GM21825 (cell line): ENCODE measurements around the gene RABGGTA.
"Not testable (repeated sequence)": the region's sequence is repeated elsewhere in the genome, so short reads cannot be mapped to it uniquely, and the experiment has no call there.

Experiments used
- ATAC-seq: cut with Tn5 transposase; IDR thresholded peaks from one replicate; pipeline ENCODE4 v1.9.1; 2021; ENCODE audit warnings: mild to moderate bottlenecking, moderate library complexity; ENCODE audit not compliant: unreplicated experiment

The RABGGTA gene

DNA sequence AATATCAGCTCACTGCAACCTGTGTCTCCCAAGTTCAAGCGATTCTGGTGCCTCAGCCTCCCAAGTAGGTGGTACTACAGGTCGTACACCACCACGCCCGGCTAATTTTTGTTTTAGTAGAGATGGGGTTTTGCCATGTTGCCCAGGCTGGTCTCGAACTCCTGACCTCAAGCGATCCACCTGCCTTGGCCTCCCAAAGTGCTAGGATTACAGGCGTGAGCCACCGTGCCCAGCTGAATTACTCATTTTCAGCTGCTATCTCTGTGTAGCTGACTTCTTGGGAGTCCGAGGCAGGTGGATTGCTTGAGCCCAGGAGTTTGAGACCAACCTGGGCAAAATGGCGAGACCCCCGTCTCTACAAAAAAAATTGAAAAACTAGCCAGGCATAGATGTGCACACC is 26.0 kb downstream of the RABGGTA start:
- not testable (repeated sequence) for ATAC-seq

DNA sequence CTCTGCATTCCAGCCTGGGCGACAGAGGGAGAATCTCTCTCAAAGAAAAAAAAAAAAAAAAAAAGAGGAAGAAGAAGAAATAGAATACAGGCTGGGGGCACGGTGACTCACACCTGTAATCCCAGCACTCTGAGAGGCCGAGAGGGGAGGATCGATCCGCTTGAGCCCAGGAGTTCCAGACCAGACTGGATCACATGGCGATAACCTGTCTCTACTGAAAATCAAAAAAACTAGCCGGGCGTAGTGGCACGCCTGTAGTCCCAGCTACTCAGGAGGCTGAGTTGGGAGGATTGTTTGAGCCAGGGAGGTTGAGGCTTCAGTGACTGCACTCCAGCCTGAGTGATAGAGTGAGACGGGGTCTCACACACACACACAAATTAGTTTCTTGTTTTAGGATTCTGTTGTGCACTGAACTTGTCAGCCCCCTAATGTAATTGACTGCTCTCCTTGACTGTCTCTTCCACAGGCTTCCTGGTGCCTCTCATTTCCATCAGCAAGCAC is 28.0 kb downstream of the RABGGTA start:
- ATAC-seq = no peak

DNA sequence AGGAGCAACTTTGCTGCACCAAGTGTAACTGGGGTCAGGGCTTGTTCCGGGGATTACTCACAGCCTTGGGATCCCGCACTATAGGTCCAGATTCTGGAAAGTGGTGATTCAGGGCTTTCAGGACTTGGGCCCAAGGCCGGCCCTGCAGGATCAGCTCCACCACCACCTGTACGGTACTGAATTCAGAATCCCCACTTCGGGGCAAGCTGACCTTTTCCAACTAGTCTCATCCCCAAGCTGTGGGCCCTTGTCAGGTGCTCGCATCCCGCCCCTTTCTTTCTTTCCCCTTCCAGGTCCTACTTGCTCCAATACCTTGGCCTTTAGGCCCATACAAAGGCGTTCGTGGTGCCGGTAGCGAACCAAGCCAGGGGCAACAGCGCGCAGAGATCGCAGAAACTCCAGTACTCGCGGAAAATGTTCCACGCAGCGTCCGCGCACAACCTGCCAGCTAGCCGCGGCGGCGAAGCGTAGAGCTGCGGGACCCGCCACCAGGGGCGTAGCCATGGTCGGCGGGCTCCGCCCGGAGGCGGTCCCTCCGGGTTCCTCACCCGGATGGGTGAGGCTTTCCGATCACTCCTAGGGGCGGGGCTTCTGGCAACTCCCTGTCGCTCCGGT is 29.5 kb downstream of the RABGGTA start:
- ATAC-seq = peak; percentile 74

DNA sequence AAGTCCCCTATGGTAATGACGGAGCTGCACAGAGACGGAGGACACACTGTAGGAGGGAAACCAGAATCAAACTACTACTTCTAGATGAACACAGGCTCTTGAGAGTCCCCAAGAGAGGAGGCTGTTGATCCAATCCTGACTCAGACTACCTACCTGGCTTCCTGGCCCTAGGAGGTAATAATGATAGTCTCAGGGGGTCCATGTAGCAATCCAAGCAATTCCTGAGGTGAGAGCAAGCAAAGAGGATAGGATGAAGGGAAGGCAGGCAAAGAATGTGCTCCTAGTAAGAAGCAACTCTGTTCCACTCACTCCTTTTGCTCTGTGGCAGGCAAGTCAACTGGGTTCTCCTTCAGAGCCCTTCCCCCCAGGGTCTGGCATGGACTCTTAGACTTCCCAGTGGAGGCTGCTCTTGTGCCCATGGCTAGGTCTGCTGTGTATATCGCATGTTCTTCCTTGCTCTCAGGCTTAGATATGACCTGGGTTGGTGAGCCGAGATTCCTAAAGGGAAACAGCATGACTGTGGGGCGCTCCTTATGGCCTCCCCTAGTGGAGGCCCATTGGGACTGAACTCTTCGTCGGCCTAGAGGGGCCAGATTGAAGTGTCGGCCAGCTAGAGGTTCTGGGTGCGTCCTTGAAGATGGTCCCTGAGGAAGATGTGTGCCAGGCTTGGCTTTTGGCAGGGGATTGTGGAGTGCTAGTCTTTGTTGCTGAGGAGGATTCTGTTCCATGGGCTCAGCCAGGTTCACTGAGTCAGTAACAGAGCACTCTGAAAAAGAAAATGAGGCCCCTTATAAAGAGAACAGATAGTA is 31.1 kb downstream of the RABGGTA start:
- no peak for ATAC-seq

DNA sequence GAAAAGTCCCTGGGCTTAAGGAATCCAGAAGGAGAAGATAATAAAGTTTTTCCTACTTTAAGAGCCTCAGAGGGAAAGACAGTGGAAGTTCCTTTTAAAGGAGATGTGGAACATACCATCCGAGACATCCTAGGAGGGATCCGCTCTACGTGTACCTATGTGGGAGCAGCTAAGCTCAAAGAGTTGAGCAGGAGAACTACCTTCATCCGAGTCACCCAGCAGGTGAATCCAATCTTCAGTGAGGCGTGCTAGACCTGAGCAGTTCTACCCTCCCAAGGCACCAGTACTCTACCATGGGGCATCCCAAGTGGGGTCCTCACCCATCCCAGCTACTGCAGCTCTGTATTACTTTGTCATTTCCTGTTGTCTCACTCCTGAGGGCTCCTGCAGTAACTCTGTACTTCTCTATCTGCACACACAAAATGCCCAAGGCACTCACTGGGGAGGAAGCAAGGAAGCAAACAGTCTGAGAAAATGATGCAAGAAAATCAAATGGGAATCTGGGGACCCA is 32.8 kb downstream of the RABGGTA start:
- ATAC-seq = no peak

DNA sequence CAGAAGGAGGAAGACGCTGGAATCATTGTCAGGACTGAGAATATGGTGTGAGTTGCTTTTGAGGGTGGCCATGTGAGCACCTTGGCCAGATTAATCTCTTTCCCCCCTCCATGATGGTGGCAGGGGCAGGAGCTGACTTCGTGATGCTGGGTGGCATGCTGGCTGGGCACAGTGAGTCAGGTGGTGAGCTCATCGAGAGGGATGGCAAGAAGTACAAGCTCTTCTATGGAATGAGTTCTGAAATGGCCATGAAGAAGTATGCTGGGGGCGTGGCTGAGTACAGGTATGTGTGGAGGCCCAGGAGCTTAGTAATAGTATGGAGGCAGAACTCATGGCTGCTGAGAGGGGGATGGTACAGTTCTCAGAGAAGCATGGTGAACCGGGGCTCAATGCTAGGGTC is 33.3 kb downstream of the RABGGTA start:
- ATAC-seq = no peak

DNA sequence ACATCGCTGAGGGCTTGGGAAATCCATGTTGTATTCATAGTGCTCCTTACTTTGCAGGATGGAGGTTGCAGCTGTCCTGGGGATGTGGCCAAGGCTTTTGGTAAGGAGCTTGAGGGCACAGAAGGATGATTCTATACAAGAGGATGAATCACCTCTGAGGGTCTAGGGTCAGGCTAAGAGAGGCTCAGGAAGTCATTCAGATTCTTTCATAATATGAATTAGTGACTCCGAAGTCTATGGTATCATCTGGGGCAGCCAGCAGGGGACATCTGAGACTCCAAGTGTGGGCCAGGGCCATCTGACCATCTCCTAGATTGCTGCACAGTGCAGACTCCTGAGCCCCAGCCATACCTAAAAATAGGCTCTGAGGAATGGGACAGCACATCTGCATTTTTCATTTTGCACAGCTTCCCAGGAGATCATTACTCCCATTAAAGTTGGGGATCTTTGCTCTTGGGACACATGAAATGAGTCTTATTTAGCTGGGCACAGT is 33.9 kb downstream of the RABGGTA start:
- no peak for ATAC-seq

DNA sequence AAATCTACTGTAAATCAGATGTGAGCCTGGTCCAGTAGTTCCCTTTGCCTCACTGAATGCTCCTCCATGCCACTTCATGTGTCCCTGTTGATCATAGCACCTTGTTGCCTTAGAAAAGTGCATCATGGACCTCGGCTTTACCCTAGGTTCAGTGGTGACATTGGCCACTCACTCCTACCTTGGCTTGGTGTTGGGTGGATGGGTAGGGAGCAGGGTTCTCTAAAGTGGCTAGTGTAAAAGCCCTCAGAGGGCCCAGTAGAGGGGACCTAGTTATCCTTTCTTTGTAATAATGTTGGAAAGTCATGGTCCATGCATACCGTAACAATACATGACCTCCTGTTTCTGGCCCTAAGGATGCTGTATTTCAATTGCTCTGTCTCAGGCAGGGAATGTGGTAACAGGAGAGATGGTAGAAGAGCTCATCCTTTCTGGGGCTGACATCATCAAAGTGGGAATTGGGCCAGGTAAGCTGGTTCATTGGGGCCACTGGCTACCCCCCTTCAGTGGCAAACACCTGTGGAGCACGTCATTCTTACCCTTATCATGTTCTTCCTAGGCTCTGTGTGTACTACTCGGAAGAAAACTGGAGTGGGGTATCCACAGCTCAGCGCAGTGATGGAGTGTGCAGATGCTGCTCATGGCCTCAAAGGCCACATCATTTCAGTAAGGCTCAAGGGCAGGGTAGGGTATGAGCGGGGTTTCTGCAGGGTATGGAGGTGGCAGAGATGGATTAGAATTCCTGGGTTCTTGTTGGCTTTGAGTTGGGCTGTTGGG is 34.5 kb downstream of the RABGGTA start:
- ATAC-seq = no peak

DNA sequence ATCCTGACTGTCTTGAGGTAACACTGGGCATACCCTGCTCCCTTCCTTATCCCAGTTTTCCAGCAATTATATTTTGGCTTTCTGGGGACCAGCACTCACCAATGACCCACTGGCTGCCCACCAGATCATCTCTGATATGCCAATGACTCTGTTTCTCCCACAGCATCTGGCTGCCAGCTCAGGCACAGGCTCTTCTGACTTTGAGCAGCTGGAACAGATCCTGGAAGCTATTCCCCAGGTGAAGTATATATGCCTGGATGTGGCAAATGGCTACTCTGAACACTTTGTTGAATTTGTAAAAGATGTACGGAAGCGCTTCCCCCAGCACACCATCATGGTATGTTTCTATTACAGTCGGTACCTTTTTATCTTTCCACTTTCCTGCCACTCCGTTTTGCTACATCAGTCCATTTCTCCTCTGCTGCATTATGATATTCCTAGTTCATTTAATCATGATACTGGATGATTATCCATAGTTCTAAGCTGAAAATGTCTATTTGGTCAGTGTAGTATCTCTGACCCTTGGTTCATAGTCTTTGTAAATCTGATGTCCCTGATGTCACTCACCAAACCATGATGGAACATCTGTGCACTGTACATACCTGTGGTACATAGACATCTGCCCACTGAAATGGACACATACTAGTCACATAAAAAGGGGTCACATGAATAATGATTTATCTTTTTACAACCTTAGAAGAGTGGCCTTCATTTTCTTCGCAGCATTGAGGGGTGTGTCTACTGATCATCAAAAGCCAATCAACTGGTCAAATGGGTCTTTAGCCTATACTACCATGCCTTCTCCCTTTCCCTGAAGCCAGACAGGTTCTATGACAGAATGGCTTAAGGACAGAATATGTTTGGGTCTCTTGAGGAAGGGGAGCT is 35.4 kb downstream of the RABGGTA start:
- no peak for ATAC-seq

DNA sequence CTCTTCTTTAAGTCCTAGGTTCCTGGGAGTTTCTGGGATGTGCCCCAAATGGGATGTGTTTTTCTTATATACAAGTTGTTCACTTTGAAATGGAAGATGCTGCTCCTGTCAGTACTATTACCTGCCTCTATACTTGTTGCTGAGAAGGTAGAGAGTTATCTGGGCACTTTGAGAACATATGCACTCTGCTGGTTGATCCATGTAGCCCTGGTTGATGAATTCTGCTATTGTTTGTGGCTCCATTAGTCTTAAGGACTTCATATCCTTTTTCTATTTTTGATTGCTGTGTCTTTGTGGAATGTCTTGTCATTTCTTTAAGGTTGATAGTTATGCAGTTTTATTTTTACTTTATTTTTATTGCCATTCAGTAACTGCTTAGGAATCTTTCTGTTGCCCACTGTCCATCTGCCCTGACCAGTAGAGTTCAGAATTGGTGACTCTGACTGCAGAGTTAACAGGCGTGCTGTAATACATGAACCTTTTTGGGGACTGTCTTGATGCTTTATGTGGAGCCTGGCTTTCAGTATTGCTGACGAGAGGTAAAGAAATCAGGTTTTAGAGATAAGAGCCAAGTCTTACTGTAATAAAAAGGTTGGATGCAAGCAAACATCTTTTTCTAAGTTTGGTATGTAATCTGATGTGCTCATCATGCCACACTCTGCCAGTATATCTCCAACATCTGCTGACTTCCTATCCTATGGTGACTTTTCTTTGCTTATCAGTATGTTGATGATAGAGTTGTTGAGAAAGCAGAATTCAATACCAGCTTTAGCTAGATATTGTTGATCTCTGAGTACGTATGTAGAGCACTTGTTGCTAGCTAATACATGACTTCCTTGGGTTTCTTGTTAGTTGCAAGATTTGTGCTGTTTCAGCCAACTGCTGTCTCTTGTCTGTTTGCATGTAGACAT is 37.0 kb downstream of the RABGGTA start:
- ATAC-seq = no peak

DNA sequence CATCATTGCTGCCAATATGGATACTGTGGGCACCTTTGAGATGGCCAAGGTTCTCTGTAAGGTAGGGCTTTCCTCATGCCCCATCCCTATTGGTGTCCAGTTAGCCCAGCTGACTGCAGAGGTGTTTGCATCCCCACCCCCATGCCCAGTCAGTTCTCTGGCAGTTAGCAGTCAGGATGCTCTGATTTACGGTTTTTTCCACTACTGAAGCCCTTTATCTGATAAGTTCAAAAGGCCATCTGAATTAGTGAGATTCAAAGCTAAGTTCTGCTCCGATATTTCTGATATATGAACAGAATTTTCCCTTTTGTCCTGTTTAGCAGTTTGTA is 37.9 kb downstream of the RABGGTA start:
- no peak for ATAC-seq

DNA sequence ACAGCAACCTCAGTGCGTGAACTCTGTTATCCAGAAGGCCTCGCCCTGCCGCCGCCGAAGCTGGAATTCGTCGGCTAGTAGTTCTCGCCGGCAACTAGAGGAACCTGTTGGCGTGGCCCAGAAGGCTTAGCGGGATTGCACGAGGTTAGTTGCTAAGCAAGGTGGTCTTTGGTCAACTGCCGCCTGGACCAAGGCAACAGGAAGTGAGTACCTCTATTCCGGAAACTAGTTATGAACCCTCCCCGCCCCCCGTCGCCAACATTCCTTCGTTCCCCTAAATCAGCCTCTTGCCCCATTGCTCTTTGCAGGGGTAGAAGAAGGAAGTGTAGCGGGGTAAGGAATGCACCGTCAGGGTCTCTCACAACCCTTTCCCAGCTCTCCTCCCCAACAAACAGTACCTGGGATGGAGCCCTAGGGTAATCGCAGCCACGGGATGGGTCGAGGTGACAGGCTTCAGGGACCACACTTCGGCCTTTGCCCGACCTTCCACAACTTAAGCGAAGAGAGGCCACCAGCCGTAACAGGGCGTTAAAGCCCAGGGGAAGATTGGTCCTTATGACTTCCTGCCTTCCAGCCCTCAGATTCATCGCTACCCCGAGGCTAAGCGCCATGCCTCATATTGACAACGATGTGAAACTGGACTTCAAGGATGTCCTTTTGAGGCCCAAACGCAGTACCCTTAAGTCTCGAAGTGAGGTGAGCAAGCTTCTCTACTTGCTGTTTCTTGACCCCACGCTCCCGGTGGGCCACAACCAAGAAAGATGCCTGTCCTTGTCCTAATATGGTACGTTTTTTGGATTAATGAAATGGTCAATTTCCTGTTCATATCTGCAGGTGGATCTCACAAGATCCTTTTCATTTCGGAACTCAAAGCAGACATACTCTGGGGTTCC is 38.5 kb downstream of the RABGGTA start, which contains the start of gene GMPR2:
Gene GMPR2, plus strand, starts transcription at position 285 of the 893 bp plus-strand sequence. Its CDS starts 325 bp downstream, at position 610.
- ATAC-seq = peak; percentile 47

DNA sequence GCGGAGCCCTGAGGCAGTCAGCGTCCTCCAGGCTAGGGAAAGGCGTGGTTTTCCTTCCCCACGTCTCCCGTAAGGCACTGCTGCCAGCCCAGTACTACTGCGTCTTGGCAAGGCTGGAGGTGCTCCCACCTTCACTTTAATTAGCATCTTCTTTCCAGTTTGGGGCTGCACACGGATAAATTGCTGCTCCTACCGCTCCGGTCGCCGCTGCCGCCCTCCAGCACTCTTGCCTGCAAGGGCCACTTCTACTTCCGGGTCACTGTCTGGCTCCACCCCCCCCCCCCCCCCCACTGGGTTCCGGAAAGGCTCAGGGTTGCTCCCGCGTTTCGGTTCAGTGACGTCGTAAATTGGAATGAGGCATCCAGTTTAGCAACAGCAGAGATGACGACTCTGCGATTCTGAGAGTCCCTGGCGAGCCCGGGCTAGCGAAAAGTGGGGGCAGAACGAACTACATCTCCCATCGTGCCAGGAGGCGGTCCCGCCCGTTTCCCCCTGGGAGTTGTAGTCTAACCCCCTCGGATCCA is 39.2 kb downstream of the RABGGTA start, which contains the start of gene NEDD8:
Gene NEDD8, minus strand, starts transcription at position 247 of the 524 bp plus-strand sequence. Its CDS starts 100 bp downstream, at position 147.
- peak; percentile 71 for ATAC-seq

DNA sequence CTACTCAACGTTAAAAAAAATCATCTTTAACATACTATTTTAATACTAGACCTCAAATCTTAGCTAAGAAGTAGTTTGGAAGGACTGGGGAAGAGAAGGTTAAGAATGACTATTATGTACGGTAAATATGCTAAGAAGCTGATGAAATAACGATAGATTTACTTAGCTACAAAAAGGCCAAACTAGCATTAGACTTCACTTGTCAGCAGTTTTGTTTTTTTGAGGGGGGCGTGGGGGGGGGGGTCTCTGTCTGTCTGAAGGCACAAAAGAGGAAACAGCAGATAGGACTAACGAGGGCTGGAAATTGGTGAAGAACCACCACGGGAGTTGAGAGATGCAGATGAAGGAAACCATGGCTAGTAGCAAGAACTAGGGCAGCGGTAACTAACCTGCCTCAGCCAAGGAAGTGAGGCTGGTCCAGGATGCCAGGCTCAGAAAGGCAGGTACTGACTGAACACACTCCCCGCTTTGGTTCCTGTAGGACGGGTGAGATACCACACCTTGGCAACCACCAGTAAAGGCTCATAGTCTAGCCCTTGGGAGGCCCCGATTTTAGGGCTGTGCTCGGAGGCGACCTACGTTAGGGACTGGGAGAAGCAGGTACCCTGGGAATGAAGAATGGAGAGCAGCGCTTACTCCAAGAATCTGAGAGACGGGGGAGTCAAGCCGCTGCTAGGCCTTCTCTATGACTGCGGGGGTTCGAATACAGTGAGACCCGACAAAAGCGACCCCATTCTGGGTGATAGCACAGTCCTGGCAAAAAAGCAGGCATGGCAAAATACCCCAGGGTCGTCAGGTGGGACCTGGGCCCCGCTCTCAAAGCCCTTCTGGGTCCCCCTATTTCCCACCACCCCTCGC is 39.9 kb downstream of the RABGGTA start:
- ATAC-seq = peak; percentile 17

DNA sequence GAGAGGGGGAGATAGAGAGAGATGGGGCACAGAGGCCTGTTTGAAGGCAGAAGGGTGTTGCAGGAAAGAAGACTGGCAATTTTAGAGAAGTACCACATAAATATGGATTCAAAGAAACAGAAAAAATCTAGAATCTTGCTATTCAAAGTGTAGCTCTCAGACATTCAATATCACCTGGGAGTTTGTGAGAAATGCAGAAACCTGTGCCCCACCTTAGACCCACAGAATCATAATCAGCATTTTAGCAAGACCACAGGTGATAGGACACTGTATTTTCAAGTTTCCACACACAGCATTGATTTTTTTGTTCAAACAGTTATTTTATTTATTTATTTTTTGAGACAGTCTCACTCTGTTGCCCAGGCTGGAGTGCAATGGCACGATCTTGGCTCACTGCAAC is 42.5 kb downstream of the RABGGTA start:
- no peak for ATAC-seq

DNA sequence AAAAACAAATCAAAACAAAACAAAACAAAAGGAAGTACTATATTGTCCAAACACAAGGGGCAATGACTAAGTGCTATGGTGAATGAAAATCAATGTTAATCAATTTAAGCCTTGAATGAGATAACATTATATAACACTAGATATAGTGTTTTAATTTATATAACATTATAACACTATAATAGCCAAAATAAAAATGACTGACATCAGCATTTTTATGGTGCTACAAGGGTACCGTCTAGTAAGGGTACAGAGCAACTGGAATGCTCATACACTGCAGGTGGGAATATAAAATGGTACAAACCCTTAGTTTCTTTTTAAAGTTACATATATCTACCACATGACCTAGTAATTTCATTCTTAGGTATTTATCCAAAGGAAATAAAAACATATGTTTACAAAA is 44.9 kb downstream of the RABGGTA start:
- no peak for ATAC-seq

DNA sequence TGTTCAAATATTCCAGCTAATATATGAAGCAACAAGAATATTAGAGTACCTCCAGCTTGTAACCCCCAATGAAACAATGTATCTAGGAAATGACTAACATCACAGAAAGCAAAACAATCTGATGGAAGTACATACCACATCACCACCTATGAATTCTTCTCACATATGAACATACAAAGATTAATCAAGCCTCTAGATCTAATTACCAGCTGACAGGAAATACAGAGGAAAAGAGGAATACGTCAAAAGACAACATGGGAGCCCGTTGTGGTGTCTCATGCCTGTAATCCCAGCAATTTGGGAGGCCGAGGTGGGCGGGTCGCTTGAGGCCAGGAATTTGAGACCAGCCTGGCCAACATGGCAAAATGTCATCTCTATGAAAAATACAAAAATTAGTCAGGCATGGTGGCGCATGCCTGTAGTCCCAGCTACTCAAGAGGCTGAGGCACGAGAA is 46.8 kb downstream of the RABGGTA start:
- ATAC-seq = no peak
